Kidney (tissue), 14 donors: ENCODE measurements around the gene CRYZL1. TPM values are rescaled to one million over a fixed set of nuclear protein-coding genes. Genes with fewer than 3 reads are reported as not detected.

Source experiments
- DNase-seq, 5 donors: peaks; one replicate each; pipeline ENCODE4 v3.0.0-alpha.2; 2013 to 2020
- FAIRE-seq: peaks from 2 replicates; lab custom pipeline; 2012; peaks lifted over from hg19 to GRCh38; lab: Jason Lieb, UNC
- H3K27ac ChIP-seq, 2 donors: one replicate each; pipeline ENCODE4 v1.7.0; 2013; ENCODE audit warnings: low read depth in 2 of 2, low read length in 2 of 2, inconsistent platforms in 1 of 2
- H3K27me3 ChIP-seq: one replicate; pipeline ENCODE4 v1.7.1; 2013; ENCODE audit warnings: low read length, inconsistent platforms; ENCODE audit not compliant: control insufficient read depth, insufficient read depth
- H3K36me3 ChIP-seq, 3 donors: one replicate each; pipeline versions ENCODE4 v1.7.0 to v1.7.1; 2013; ENCODE audit warnings: low read length in 3 of 3, control low read depth in 1 of 3, inconsistent platforms in 1 of 3; ENCODE audit not compliant: insufficient read depth in 3 of 3, control insufficient read depth in 2 of 3
- H3K4me1 ChIP-seq, 3 donors: one replicate each; pipeline versions ENCODE4 v1.7.0 to v1.7.1; 2013; ENCODE audit warnings: low read length in 3 of 3, inconsistent platforms in 1 of 3, low read depth in 1 of 3; ENCODE audit not compliant: control insufficient read depth in 2 of 3, insufficient read depth in 2 of 3
- H3K4me3 ChIP-seq, 3 donors: one replicate each; pipeline versions ENCODE4 v1.7.0 to v1.8.1; 2013; ENCODE audit warnings: low read length in 3 of 3, control low read depth in 1 of 3, inconsistent platforms in 1 of 3
- H3K9ac ChIP-seq, 3 donors: one replicate each; pipeline versions ENCODE4 v1.7.0 to v1.7.1; 2013; ENCODE audit warnings: low read length in 3 of 3, control low read depth in 1 of 3, inconsistent platforms in 1 of 3
- H3K9me3 ChIP-seq, 3 donors: one replicate each; pipeline versions ENCODE4 v1.7.0 to v1.7.1; 2013; ENCODE audit warnings: low read length in 3 of 3, control low read depth in 1 of 3, inconsistent platforms in 1 of 3; ENCODE audit not compliant: control insufficient read depth in 2 of 3, insufficient read depth in 1 of 3
- intact Hi-C: fragments of 100-400 bp; cut with DNase I; formaldehyde crosslinking; loops from one replicate; pipeline ENCODE4 v1.11.1; 2022
- polyA plus RNA-seq: library from polyadenylated mRNA; stranded (reverse); fragments of 350-450 nt; fragmentation: Illumina TruSeq; extraction: RNeasy Lipid Tissue Mini Kit (QIAGEN cat#74804); gene quantifications from one replicate; pipeline ENCODE4 v1.2.3, GENCODE V29; 2014; ENCODE audit warnings: low read depth, low replicate concordance; ENCODE audit not compliant: insufficient read depth
- total RNA-seq: library from RNA; stranded (reverse); fragmentation: NEBNext Ultra II Directional; extraction: Animal tissue kit (Norgen Biotek cat#: 25700); gene quantifications from one replicate; pipeline ENCODE4 v1.2.1, GENCODE V29; 2021
- TF ChIP-seq, protein P1 (sequence below): IDR thresholded peaks from 3 replicates; pipeline ENCODE4 v1.5.1; 2012; ENCODE audit warnings: mild to moderate bottlenecking, moderate library complexity, borderline replicate concordance; ENCODE audit not compliant: insufficient read depth; ENCODE audit errors: extremely low read depth
- donor health status: control.
- donor health status: control.
- donor health status: control.
- donor health status: control.
- donor health status: control.
- donor health status: DM: yes; HTN: yes; CAD: no.
- donor health status: Normal renal cell carcinoma (clear cell type).

The CRYZL1 gene
- total and polyA plus RNA-seq, 2 donors from 2014 or later, result 34.1 to 40.8 TPM

DNA sequence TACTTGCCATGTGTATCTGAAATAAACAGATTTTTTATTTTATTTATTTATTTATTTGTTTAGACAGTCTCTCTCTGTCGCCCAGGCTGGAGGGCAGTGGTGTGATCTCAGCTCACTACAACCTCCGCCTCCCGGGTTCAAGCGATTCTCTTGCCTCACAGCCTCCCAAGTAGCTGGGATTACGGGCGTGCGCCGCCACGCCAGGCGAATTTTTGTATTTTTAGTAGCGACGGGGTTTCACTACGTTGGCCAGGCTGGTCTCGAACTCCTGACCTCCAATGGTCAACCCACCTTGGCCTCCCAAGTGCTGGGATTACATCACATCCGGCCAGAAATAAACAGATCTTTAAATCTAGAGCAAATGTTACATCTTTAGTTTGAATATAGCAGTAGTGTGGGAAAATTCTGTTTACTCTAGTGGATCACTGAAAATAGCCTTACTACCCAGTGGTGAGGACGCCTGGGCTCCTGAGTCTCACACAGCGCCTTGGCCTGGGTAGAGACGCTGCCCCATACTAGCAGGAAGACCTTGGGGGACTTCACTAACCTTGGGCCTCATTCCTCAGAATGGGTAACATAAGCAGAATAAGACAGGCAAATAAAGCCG is 100.3 kb downstream of the CRYZL1 start:
- peak in 2 of 5 donors; percentile 19 to 47 for DNase-seq
- no peaks in the 10 kb centered on the region for H3K27me3 ChIP-seq
- FAIRE-seq, result no peak
- H3K9ac ChIP-seq, result peak overlapping the region; percentile 61 to 100 (median 99)
- intact Hi-C loops, result no loop called here
- H3K36me3 ChIP-seq, result peaks cover 3 to 16% (median 16%) of the 10 kb centered on the region in 3 donors
- TF ChIP-seq, protein P1, sequence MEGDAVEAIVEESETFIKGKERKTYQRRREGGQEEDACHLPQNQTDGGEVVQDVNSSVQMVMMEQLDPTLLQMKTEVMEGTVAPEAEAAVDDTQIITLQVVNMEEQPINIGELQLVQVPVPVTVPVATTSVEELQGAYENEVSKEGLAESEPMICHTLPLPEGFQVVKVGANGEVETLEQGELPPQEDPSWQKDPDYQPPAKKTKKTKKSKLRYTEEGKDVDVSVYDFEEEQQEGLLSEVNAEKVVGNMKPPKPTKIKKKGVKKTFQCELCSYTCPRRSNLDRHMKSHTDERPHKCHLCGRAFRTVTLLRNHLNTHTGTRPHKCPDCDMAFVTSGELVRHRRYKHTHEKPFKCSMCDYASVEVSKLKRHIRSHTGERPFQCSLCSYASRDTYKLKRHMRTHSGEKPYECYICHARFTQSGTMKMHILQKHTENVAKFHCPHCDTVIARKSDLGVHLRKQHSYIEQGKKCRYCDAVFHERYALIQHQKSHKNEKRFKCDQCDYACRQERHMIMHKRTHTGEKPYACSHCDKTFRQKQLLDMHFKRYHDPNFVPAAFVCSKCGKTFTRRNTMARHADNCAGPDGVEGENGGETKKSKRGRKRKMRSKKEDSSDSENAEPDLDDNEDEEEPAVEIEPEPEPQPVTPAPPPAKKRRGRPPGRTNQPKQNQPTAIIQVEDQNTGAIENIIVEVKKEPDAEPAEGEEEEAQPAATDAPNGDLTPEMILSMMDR, result no peak
- peak overlapping the region; percentile 100 for H3K27ac ChIP-seq
- peak overlapping the region; percentile 98 to 100 (median 100) for H3K4me3 ChIP-seq
- H3K4me1 ChIP-seq, result peaks cover 0 to 6% (median 4%) of the 10 kb centered on the region in 3 donors
- no peaks in the 10 kb centered on the region for H3K9me3 ChIP-seq

DNA sequence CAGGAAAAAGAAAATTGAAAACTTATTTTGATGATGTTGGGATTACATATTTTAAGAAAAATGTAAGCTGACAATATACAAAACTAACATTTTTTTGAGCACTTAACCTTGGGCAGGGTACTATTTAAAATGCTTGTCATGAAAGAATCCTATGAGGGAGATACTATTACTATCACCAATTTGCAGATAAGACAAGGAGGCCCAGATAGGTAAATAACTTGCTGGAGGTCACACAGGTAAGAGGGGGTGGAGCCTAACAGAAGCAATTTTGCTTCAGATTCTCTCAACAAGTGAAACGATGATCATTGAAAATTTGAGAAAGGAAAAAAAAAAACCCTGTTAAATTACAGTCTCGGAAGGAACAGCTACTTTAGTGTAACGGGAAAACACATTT is 100.8 kb downstream of the CRYZL1 start:
- intact Hi-C loops, result no loop called here
- no peak overlapping the region for H3K27ac ChIP-seq
- TF ChIP-seq, protein P1, result no peak
- FAIRE-seq, result no peak
- H3K9me3 ChIP-seq, result no peaks in the 10 kb centered on the region
- peak overlapping the region in 1 of 3 donors; percentile 4 for H3K9ac ChIP-seq
- no peak for DNase-seq
- H3K36me3 ChIP-seq, result peaks cover 3 to 19% (median 17%) of the 10 kb centered on the region in 3 donors
- no peak overlapping the region for H3K4me3 ChIP-seq
- peaks cover 0 to 6% (median 0%) of the 10 kb centered on the region in 3 donors for H3K4me1 ChIP-seq
- H3K27me3 ChIP-seq, result no peaks in the 10 kb centered on the region

DNA sequence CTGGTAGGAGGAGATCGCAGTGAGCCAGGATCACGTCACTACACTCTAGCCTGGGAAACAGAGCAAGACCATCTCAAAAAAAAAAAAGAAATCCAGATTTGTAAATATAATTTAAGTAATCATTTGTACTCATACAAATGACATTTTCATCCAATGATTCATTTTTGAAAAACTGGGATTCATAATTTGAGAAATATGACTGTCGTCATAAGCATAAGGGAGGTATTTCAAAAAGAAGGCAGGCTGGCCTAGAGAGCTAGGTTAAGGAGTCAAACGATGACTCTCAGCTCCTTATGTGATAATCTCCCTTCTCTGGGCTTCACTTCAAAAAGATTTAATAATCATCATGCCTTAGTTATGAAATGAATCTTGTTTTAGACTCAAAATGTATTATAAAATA is 101.9 kb downstream of the CRYZL1 start:
- no peaks in the 10 kb centered on the region for H3K9me3 ChIP-seq
- peaks cover 3 to 27% (median 21%) of the 10 kb centered on the region in 3 donors for H3K36me3 ChIP-seq
- DNase-seq (no peak), FAIRE-seq (no peak)
- intact Hi-C loops, result no loop called here
- H3K27ac ChIP-seq, result no peak overlapping the region
- no peaks in the 10 kb centered on the region for H3K27me3 ChIP-seq
- no peak overlapping the region for H3K4me3 ChIP-seq
- TF ChIP-seq, protein P1, result no peak
- no peak overlapping the region for H3K9ac ChIP-seq
- peaks cover 0 to 5% (median 0%) of the 10 kb centered on the region in 3 donors for H3K4me1 ChIP-seq

Other genes starting within 250 kb of the CRYZL1 start
- 68.3 TPM for gene IFNGR2, start 238.3 kb downstream of the CRYZL1 start, total RNA-seq
- gene IFNGR2, start 238.3 kb downstream of the CRYZL1 start, polyA plus RNA-seq, result 57.6 TPM
- 87.6 TPM for gene TMEM50B, start 161.8 kb downstream of the CRYZL1 start, total RNA-seq
- gene TMEM50B, start 161.8 kb downstream of the CRYZL1 start, polyA plus RNA-seq, result 63.7 TPM
- 2.2 TPM for gene DNAJC28, start 150.0 kb downstream of the CRYZL1 start, total RNA-seq
- 4.6 TPM for gene DNAJC28, start 150.0 kb downstream of the CRYZL1 start, polyA plus RNA-seq
- gene GART, start 99.6 kb downstream of the CRYZL1 start, total RNA-seq, result 60.9 TPM
- gene GART, start 99.6 kb downstream of the CRYZL1 start, polyA plus RNA-seq, result 17.5 TPM
- 285 TPM for gene SON, start 98.7 kb downstream of the CRYZL1 start, total RNA-seq
- gene SON, start 98.7 kb downstream of the CRYZL1 start, polyA plus RNA-seq, result 83.0 TPM
- 6.8 TPM for gene DONSON, start 53.1 kb downstream of the CRYZL1 start, total RNA-seq
- 8.9 TPM for gene DONSON, start 53.1 kb downstream of the CRYZL1 start, polyA plus RNA-seq
- 42.5 TPM for gene ITSN1, start 760 bp upstream of the CRYZL1 start, total RNA-seq
- gene ITSN1, start 760 bp upstream of the CRYZL1 start, polyA plus RNA-seq, result 8.1 TPM